Tibial nerve (tissue), 4 donors: ENCODE data around the gene SLC34A3. TPM values are rescaled to one million over a fixed set of nuclear protein-coding genes. Genes with fewer than 3 reads are reported as not detected.

Experiments
- DNase-seq, 2 donors: peaks; one replicate each; pipeline ENCODE4 v3.0.0-alpha.2; 2019; ENCODE audit warnings: low spot score in 2 of 2
- H3K27ac ChIP-seq, 4 donors: fragments of 200-600 bp; sonication (generic) in 3 of 4; one replicate each; pipeline ENCODE4 v1.5.1; 2017 to 2019; ENCODE audit warnings: mild to moderate bottlenecking in 1 of 4
- H3K27me3 ChIP-seq, 2 donors: fragments of 200-600 bp; sonication (generic) in 1 of 2; one replicate each; pipeline versions ENCODE4 v1.5.1 to v1.6.0; 2017 to 2019
- H3K36me3 ChIP-seq, 3 donors: fragments of 200-600 bp; sonication (generic); one replicate each; pipeline ENCODE4 v1.5.1; 2018 to 2019
- H3K4me1 ChIP-seq, 4 donors: fragments of 200-600 bp; sonication (generic) in 3 of 4; one replicate each; pipeline ENCODE4 v1.5.1; 2017 to 2019
- H3K4me3 ChIP-seq, 4 donors: fragments of 200-600 bp; sonication (generic) in 3 of 4; one replicate each; pipeline ENCODE4 v1.5.1; 2017 to 2019; ENCODE audit warnings: mild to moderate bottlenecking in 1 of 4, moderate library complexity in 1 of 4
- H3K9me3 ChIP-seq, 4 donors: fragments of 200-600 bp; sonication (generic) in 3 of 4; one replicate each; pipeline ENCODE4 v1.5.1; 2017 to 2019
- CTCF ChIP-seq, 5 experiments: fragments of 200-600 bp in 3 of 5; fragments of 450-650 bp in 2 of 5; sonication (generic) in 3 of 5; IDR thresholded peaks; one replicate each; pipeline ENCODE4 v1.5.1; 2016 to 2019; ENCODE audit warnings: antibody characterized with exemption in 5 of 5, mild to moderate bottlenecking in 3 of 5, moderate library complexity in 2 of 5
- EP300 ChIP-seq, 2 donors: sonication (generic); formaldehyde crosslinking; IDR thresholded peaks; one replicate each; pipeline ENCODE4 v1.6.1; 2017; ENCODE audit warnings: antibody characterized with exemption in 2 of 2, mild to moderate bottlenecking in 1 of 2
- POLR2A ChIP-seq, 2 donors: fragments of 450-650 bp; IDR thresholded peaks; one replicate each; pipeline ENCODE4 v1.6.1; 2017; ENCODE audit warnings: antibody characterized with exemption in 2 of 2, mild to moderate bottlenecking in 2 of 2, moderate library complexity in 2 of 2
- WGBS, 2 donors: methylation state at CpG; one replicate each; pipeline ENCODE4 v1.1.5; 2018; 5-methylcytosine and 5-hydroxymethylcytosine counted together
- total RNA-seq, 4 donors: library from RNA; depleted of rRNA; stranded (reverse); fragments of >200 nt; gene quantifications; one replicate each; pipeline ENCODE4 v1.1.0, GENCODE V29; 2016

Gene SLC34A3
- total RNA-seq, 4 donors from 2014 or later: not detected

GRCh38 chr9:137278721-137279711 is 48.3 kb downstream of the SLC34A3 start:
- Histone ChIP-seq H3K36me3 (peaks cover 0 to 19% (median 0%) of the 10 kb centered on the region in 3 donors), H3K4me3 (peak overlapping the region in 2 of 4 donors; percentile 51 to 63), H3K9me3 (peaks cover 0 to 10% (median 0%) of the 10 kb centered on the region in 4 donors), H3K27me3 (peaks cover 0 to 63% of the 10 kb centered on the region in 2 donors), H3K4me1 (peaks cover 0 to 49% (median 17%) of the 10 kb centered on the region in 4 donors), H3K27ac (peak overlapping the region in 1 of 4 donors; percentile 86)
- DNase-seq: no peak
- TF ChIP-seq EP300 (IDR thresholded peaks at IDR 0.05) (no peak), CTCF (IDR thresholded peaks at IDR 0.05) (no peak), POLR2A (IDR thresholded peaks at IDR 0.05) (no peak)
- WGBS, 2 donors: 80 to 86% methylated on average over 109 to 134 of the region's 139 CpGs

GRCh38 chr9:137279741-137280473 is 49.2 kb downstream of the SLC34A3 start:
- WGBS, 2 donors: 88 to 89% methylated on average over 27 to 34 of the region's 41 CpGs
- Histone ChIP-seq H3K36me3 (peaks cover 0 to 17% (median 0%) of the 10 kb centered on the region in 3 donors), H3K27me3 (peaks cover 0 to 57% of the 10 kb centered on the region in 2 donors), H3K9me3 (peaks cover 0 to 14% (median 0%) of the 10 kb centered on the region in 4 donors), H3K27ac (no peak overlapping the region), H3K4me1 (peaks cover 0 to 49% (median 17%) of the 10 kb centered on the region in 4 donors), H3K4me3 (no peak overlapping the region)
- TF ChIP-seq CTCF (IDR thresholded peaks at IDR 0.05) (no peak), POLR2A (IDR thresholded peaks at IDR 0.05) (no peak), EP300 (IDR thresholded peaks at IDR 0.05) (no peak)
- no peak for DNase-seq

- H3K4me1 ChIP-seq: peaks cover 0 to 44% (median 17%) of the 10 kb centered on the region in 4 donors
- H3K36me3 ChIP-seq: peaks cover 0 to 17% (median 0%) of the 10 kb centered on the region in 3 donors
- DNase-seq: no peak
- 45% methylated on average over 41 to 66 of the region's 85 CpGs for WGBS, 2 donors
- H3K4me3 ChIP-seq: peak overlapping the region in 1 of 4 donors; percentile 12
- H3K27ac ChIP-seq: no peak overlapping the region
- H3K27me3 ChIP-seq: peaks cover 0 to 56% of the 10 kb centered on the region in 2 donors
- peaks cover 0 to 22% (median 0%) of the 10 kb centered on the region in 4 donors for H3K9me3 ChIP-seq
- TF ChIP-seq POLR2A (IDR thresholded peaks at IDR 0.05) (no peak), CTCF (IDR thresholded peaks at IDR 0.05) (peak in 4 of 5 experiments; percentile 14 to 18 (median 17)), EP300 (IDR thresholded peaks at IDR 0.05) (no peak)
These were observed 50.0 kb downstream of the SLC34A3 start for GRCh38 chr9:137280474-137281344.

- H3K36me3 ChIP-seq: peaks cover 0 to 17% (median 0%) of the 10 kb centered on the region in 3 donors
- H3K4me1 ChIP-seq: peaks cover 0 to 36% (median 13%) of the 10 kb centered on the region in 4 donors
- peaks cover 0 to 48% of the 10 kb centered on the region in 2 donors for H3K27me3 ChIP-seq
- no peak for TF ChIP-seq CTCF (IDR thresholded peaks at IDR 0.05)
- TF ChIP-seq POLR2A (IDR thresholded peaks at IDR 0.05): no peak
- TF ChIP-seq EP300 (IDR thresholded peaks at IDR 0.05): no peak
- H3K9me3 ChIP-seq: peaks cover 0 to 30% (median 0%) of the 10 kb centered on the region in 4 donors
- no peak overlapping the region for H3K27ac ChIP-seq
- no peak for DNase-seq
- no peak overlapping the region for H3K4me3 ChIP-seq
- WGBS, 2 donors: 29 to 62% methylated on average over 4 to 29 of the region's 39 CpGs
These were observed 50.8 kb downstream of the SLC34A3 start for GRCh38 chr9:137281345-137282116.
